GM12892 (cell line): ENCODE measurements around the gene RPS19BP1.

ENCODE experiments used
- POLR2A ChIP-seq: IDR thresholded peaks from 2 replicates; pipeline ENCODE4 v1.6.1; 2011; ENCODE audit warnings: low read depth, low read length, control low read depth
- TAF1 ChIP-seq: IDR thresholded peaks from 2 replicates; pipeline ENCODE4 v1.6.1; 2011; ENCODE audit warnings: low read depth, mild to moderate bottlenecking, control low read depth, low read length, borderline replicate concordance

GRCh38 chr22:39545386-39546365, 13.1 kb upstream of the RPS19BP1 start:
- TF ChIP-seq POLR2A (no peak), TAF1 (no peak)
